Testis (tissue), 2 donors: ENCODE measurements around the gene TAF1A.

ENCODE experiments used
- POLR2A ChIP-seq: fragments of 450-650 bp; IDR thresholded peaks from one replicate; pipeline ENCODE4 v1.6.1; 2017; ENCODE audit warnings: antibody characterized with exemption, mild to moderate bottlenecking, moderate library complexity
- TF ChIP-seq, protein P1 (sequence below), 3 experiments: fragments of 450-650 bp in 2 of 3; fragments of 200-600 bp in 1 of 3; sonication (generic) in 1 of 3; IDR thresholded peaks; one replicate each; pipeline ENCODE4 v1.5.1; 2016 to 2019; ENCODE audit warnings: antibody characterized with exemption in 3 of 3, mild to moderate bottlenecking in 2 of 3, moderate library complexity in 1 of 3

DNA sequence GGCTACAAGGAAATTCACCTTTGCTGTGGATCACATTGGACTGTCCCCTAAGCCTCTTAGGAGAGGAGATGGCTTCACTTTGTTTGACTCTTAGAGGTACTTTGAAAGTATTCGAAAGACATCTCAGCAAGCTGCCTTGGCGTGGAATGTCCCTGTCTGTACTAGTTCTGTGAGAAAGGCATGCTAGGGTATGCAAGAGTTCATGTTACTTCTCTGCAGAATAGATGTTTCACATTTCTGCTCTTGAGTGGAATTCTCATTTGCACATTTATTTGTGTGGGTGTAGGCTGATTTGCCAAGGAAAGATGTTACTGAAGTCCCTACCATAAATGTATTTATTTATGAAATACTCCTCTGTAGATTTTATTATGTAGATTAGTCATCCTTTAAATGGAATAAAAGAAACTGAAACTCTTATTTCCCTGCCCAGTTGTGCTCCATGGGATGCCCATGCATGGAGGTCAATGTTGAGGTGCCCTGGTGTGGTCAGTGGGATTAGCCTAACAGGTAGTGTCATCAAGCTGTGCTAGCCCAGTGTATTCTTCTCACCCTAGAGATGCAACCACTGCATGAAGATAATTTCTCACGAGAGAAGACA is 42.0 kb upstream of the TAF1A start:
- TF ChIP-seq POLR2A, result no peak
- TF ChIP-seq, protein P1, sequence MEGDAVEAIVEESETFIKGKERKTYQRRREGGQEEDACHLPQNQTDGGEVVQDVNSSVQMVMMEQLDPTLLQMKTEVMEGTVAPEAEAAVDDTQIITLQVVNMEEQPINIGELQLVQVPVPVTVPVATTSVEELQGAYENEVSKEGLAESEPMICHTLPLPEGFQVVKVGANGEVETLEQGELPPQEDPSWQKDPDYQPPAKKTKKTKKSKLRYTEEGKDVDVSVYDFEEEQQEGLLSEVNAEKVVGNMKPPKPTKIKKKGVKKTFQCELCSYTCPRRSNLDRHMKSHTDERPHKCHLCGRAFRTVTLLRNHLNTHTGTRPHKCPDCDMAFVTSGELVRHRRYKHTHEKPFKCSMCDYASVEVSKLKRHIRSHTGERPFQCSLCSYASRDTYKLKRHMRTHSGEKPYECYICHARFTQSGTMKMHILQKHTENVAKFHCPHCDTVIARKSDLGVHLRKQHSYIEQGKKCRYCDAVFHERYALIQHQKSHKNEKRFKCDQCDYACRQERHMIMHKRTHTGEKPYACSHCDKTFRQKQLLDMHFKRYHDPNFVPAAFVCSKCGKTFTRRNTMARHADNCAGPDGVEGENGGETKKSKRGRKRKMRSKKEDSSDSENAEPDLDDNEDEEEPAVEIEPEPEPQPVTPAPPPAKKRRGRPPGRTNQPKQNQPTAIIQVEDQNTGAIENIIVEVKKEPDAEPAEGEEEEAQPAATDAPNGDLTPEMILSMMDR (IDR thresholded peaks at IDR 0.05), result no peak
